ENCODE data around the gene WBP4. TPM values are rescaled to one million over a fixed set of nuclear protein-coding genes. Genes with fewer than 3 reads are reported as not detected.

Gene WBP4
- total and polyA plus RNA-seq, 2 of the 13 experiments (the other 11 are each of a cell fraction or from before 2014, with no cell fraction given): 6.7 to 11.7 TPM

- peak; percentile 20 for TF ChIP-seq ASH2L (IDR thresholded peaks at IDR 0.05; ENCODE audit: insufficient read length, low read depth, low read length)
- no peak for TF ChIP-seq HNRNPLL (IDR thresholded peaks at IDR 0.05; ENCODE audit: low read depth, low read length, poor library complexity, severe bottlenecking)
- TF ChIP-seq ZSCAN12 (CRISPR knock-in tag; IDR thresholded peaks at IDR 0.05): no peak
- TF ChIP-seq ZNF609 (CRISPR knock-in tag; IDR thresholded peaks at IDR 0.05; ENCODE audit: borderline replicate concordance): no peak
- TF ChIP-seq MTF2 (CRISPR knock-in tag; IDR thresholded peaks at IDR 0.05; ENCODE audit: borderline replicate concordance): no peak
- TF ChIP-seq ZSCAN9 (CRISPR knock-in tag; IDR thresholded peaks at IDR 0.05; ENCODE audit: borderline replicate concordance): no peak
- TF ChIP-seq SOX6 (IDR thresholded peaks at IDR 0.05): no peak
- 0 out of 2 replicates have a peak, but pooled peaks have one; percentile 2 for TF ChIP-seq SOX6 (CRISPR knock-in tag; IDR thresholded peaks at IDR 0.05)
- no peak for TF ChIP-seq FOSL2 (CRISPR knock-in tag; IDR thresholded peaks at IDR 0.05)
- TF ChIP-seq NAIF1 (CRISPR knock-in tag; IDR thresholded peaks at IDR 0.05; ENCODE audit: borderline replicate concordance): no peak
- no peak for TF ChIP-seq AKAP8 (CRISPR knock-in tag; IDR thresholded peaks at IDR 0.05)
- TF ChIP-seq ZNF781 (CRISPR knock-in tag; IDR thresholded peaks at IDR 0.05; ENCODE audit: borderline replicate concordance, not compliant biosample characterization): no peak
- no peak for TF ChIP-seq BCL6 (CRISPR knock-in tag; IDR thresholded peaks at IDR 0.05)
- no peak for TF ChIP-seq SIN3B (IDR thresholded peaks at IDR 0.05; ENCODE audit: low read length)
- TF ChIP-seq FOXP1 (IDR thresholded peaks at IDR 0.05): no peak
- TF ChIP-seq FOXP1 (CRISPR knock-in tag; IDR thresholded peaks at IDR 0.05): no peak
- TF ChIP-seq GATA4 (IDR thresholded peaks at IDR 0.05; ENCODE audit: borderline replicate concordance, low read depth): no peak
- TF ChIP-seq ZBTB8A (CRISPR knock-in tag; IDR thresholded peaks at IDR 0.05; ENCODE audit: borderline replicate concordance, low read depth): no peak
- no peak for TF ChIP-seq ZNF24 (IDR thresholded peaks at IDR 0.05)
- 0 out of 2 replicates have a peak, but pooled peaks have one; percentile 8 for TF ChIP-seq PATZ1 (CRISPR knock-in tag; IDR thresholded peaks at IDR 0.05)
- TF ChIP-seq ONECUT2 (CRISPR knock-in tag; IDR thresholded peaks at IDR 0.05): no peak
- peak; percentile 79 for TF ChIP-seq CEBPG (CRISPR knock-in tag; IDR thresholded peaks at IDR 0.05)
- TF ChIP-seq ZSCAN29 (CRISPR knock-in tag; conservative IDR thresholded peaks at IDR 0.05): peak; percentile 36; the same call in 1 of the 2 replicates
- no peak for TF ChIP-seq IRX3 (CRISPR knock-in tag; IDR thresholded peaks at IDR 0.05; ENCODE audit: borderline replicate concordance, low read depth)
Measured at GRCh38 chr13:41061914-41062837, 867 bp downstream of the WBP4 start (continued).

Measured in HepG2 (cell line).